CD4-positive, alpha-beta T cell treated with Interleukin-2 at 100 ng/mL for 4 hours (primary cell): ENCODE data around the gene RMND5B.
A peak's percentile ranks its signal among the peaks of the same experiment; 100 is the strongest.
"Not testable (repeated sequence)": the region's sequence is repeated elsewhere in the genome, so short reads cannot be mapped to it uniquely, and the experiment has no call there.

ENCODE experiments used
- DNase-seq: peaks from one replicate; pipeline ENCODE4 v3.0.0-alpha.2; 2020; ENCODE audit warnings: low spot score

Gene RMND5B

GRCh38 chr5:178130576-178131445 is at the start of gene RMND5B:
Gene RMND5B (plus strand): TSS chr5:178131014. CDS start chr5:178138120, 7,106 bp downstream.
- peak; percentile 79 for DNase-seq

GRCh38 chr5:178081571-178082243 is 49.1 kb upstream of the RMND5B start:
- DNase-seq: no peak

GRCh38 chr5:178083922-178084321 is 46.9 kb upstream of the RMND5B start:
- no peak for DNase-seq

- DNase-seq: no peak
These were observed 45.5 kb upstream of the RMND5B start for GRCh38 chr5:178085316-178085715.

GRCh38 chr5:178086266-178086665 is 44.5 kb upstream of the RMND5B start:
- no peak for DNase-seq

GRCh38 chr5:178087199-178087598 is 43.6 kb upstream of the RMND5B start:
- not testable (repeated sequence) for DNase-seq

- DNase-seq: no peak
These were observed 40.0 kb upstream of the RMND5B start for GRCh38 chr5:178090856-178091255.

- DNase-seq: no peak
These were observed 37.7 kb upstream of the RMND5B start for GRCh38 chr5:178093134-178093533.

GRCh38 chr5:178094345-178094744 is 36.5 kb upstream of the RMND5B start:
- no peak for DNase-seq

GRCh38 chr5:178098685-178099084 is 32.1 kb upstream of the RMND5B start:
- DNase-seq: no peak

- no peak for DNase-seq
These were observed 27.2 kb upstream of the RMND5B start for GRCh38 chr5:178103612-178104011.

GRCh38 chr5:178104492-178104891 is 26.3 kb upstream of the RMND5B start:
- no peak for DNase-seq

GRCh38 chr5:178106086-178106485 is 24.7 kb upstream of the RMND5B start:
- DNase-seq: no peak

GRCh38 chr5:178106556-178107239 is 24.1 kb upstream of the RMND5B start:
- no peak for DNase-seq

GRCh38 chr5:178107756-178108310 is 23.0 kb upstream of the RMND5B start:
- no peak for DNase-seq

GRCh38 chr5:178108446-178108845 is 22.4 kb upstream of the RMND5B start:
- DNase-seq: no peak

- DNase-seq: no peak
These were observed 21.8 kb upstream of the RMND5B start for GRCh38 chr5:178108966-178109365.

GRCh38 chr5:178110511-178110910 is 20.3 kb upstream of the RMND5B start:
- DNase-seq: no peak

GRCh38 chr5:178111925-178112324 is 18.9 kb upstream of the RMND5B start:
- DNase-seq: no peak

- no peak for DNase-seq
These were observed 18.3 kb upstream of the RMND5B start for GRCh38 chr5:178112545-178112944.

- peak; percentile 87 for DNase-seq
These were observed 17.6 kb upstream of the RMND5B start, which contains the start of gene N4BP3 for GRCh38 chr5:178113141-178113787. Gene N4BP3 (plus strand): TSS chr5:178113532. CDS start chr5:178119584, 6,052 bp downstream.

- DNase-seq: no peak
These were observed 16.9 kb upstream of the RMND5B start for GRCh38 chr5:178113841-178114324.
